Measurements from ENCODE around the gene ASCC1.
A peak's percentile ranks its signal among the peaks of the same experiment; 100 is the strongest.

The ASCC1 gene

DNA sequence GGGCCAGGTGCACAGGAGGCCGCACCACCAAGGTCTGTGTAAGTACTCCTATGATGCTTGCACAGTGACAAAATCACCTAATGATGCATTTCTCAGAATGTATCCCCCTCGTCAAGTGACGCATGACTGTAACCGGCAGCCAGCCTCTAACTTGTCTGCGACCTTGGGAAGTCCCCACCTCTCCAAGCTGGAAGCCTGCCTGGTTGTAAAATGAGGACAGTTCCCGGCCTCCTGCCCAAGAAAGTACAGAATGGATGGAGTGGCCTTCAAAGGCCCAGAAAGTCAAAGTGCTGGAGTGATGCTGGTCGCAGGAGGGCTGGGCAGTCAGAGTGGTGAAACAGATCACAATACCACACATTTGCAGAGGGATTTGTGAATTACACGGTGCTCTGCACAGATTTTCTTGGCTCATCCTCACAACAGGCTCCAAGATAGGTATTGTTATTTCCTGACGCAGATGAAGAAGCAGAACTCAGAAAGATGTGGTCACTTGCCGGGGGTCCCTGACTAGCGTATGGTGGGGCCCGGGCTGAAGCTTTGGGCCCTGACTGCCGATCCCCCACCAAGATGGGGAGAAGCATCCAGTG is 150.5 kb downstream of the ASCC1 start:
- DNase-seq (ENCODE audit: low read depth): no peak

DNA sequence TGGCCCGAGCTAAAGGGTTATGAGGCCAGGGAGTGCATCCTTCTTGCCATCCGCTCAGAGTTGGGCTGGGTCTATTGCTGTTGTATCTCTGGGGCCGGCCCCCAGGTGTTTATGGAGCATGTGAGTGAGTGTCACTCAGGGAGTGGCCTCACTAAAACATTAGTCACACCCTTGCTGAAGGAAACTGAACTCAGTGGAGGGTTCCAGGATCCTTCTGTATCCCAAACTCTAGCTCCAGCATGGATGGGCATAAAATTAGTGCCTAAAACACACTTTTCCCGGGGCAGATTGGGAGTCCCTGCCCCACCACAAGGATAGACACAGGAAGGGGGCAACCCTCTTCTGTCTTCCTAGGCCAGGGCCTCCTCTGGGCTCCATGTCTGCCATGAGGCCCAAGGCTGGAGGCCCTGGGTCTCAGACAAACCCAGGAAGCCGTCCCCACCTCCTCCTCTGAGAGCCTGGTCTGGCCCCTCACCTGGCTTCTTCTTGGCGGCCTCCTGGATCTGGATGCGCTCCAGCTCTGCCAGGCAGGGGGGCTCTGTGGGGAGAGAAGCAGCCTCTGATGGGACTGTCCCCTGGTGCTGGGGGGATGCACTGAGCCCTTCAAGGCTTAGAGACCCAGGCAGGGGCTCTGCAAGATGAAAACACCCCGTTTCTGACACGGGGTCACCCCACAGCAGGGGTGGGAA is 152.2 kb downstream of the ASCC1 start:
- no peak for DNase-seq (ENCODE audit: low read depth)

DNA sequence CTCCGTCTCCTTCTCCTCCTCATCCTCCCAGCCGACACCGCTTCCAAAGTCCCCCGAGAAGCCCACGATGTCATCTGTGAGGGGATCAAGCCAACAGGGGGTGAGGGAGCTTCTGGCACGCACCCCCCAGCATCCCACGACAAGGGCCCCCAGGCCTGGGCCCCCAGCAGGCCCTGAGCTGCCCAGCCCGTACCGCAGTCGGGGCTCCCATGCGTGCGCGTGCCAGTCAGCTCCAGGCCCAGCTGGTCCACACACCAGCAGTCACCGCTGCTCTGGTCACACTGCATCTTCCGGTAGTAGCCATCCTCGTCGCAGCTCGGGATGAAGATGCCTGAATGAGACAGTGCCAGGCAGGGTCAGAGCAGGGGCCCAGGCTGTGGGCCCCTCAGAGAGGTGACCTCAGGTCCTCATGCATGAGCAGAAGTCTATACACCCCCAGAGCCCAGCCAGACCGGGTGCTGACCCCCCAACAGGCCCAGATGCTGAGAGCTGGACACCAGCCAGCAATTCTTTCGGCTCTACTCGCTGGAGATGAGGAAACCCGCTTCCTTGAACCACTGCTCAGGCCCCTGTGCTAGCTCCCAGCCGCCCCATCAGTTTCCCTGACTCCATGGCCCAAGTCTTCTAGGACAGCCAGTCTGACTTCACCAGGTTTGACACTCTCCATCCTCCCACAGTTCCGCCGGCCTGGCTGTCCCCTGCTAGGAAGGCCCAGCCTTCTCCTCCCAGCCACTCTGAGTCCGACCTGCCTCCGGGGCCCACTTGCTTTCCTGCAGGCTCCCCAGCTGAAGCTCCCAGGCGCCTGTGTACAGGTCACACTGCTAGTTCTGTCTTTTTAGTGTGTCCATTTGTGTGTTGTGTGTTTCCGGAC is 153.0 kb downstream of the ASCC1 start:
- no peak for DNase-seq (ENCODE audit: low read depth)

DNA sequence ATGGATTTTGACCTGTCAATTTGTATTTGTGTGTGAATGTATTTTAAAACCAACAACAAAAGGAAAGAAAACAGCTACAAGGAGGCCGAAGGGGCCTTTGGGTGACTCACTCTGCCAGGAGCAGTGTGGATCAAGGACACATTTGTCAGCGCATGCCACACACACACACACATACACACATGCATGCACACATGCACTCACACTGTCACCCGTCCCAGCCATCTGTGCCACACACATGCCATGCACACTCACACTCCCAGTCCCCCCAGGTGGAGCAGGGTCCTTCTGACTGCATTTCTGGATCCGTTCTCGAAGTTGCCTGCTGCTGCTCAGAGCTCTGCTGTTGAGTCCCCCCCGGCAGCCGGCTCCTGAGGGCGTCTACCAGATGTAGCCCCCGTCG is 153.7 kb downstream of the ASCC1 start:
- no peak for DNase-seq (ENCODE audit: low read depth)

DNA sequence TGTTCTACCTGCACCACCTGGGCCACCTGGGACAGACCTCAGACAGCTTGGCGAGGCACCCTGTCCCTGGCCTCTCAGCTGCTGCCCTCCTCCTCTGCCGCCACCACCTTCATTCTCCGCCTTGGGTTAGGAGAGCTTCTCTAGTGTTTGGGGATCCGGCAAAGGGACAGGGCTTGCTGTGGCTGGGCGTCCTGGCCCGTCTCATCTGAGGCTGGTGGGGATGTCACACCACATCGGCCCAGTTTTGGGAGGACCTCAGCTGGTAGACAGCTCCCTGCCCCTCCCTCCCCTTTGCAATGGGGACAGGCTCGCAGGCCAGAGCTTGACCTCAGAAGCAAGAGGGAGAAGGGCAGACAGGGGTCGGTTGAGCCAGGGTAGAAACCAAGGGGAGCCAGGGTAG is 154.1 kb downstream of the ASCC1 start:
- DNase-seq (ENCODE audit: low read depth): no peak

DNA sequence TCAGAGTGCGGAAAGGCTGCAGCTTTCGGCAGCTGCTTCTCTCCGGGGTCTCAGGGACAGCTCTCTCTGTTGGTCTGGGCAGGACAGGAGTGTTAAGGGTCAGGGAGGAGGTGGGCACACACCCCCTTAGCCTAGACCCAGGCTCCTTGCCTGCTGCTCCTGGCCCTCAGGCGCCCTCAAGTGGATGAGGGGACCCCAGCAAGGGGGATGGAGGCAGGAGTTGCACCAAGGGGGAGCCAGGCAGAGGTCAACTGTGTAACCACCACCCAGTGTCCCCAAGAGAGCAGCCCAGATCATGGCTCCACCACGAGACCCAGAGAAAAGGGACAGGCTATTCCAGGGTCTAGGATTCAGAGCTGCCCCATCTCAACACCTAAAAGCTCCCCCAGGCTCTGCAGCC is 154.6 kb downstream of the ASCC1 start:
- DNase-seq (ENCODE audit: low read depth): no peak

DNA sequence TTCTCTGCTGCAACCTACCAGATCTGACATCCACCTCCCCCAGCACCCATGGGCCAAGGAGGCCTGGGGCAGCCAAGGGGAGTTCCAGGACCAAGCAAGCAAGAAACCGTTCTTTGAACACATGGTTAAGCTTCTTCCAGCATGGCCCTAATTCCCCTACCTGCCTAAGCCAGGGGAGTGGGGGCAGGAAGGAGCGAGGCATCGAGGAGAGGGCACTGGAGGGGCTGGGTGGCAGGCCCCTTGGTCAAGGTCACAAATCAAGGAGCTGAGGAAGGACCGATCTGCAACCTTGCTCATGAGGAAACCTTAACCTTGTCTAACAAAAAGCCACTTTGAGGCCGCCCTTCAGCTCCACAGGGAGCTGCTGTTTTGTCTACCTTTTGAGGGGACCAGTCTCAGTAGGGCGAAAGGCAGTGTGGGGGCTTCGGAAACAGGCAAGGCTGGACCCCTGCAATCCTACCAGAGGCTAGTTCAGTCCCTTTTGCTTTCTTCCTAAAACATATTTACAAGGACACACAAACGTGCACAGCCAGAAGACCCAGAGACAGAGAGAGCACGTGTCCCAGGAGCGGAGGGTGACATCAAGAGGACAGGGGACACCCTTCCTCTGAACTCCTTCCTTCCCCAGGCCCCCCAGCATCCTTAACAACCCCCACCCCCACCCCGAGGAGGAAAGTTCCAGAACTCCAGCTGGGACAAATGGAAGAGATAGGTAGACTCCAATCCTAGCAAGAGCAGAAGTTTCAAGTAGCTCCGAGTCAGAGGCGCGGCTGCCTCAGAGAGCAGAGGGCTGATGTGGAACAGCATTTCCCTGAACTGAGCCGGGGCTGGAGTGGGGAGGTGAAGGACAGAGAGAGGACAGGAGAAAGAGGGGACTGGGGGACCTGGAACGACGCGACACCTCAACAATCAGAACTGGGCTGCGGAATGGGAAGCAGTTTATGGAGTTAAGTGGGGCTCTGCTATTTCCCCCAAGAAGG is 155.9 kb downstream of the ASCC1 start:
- DNase-seq (ENCODE audit: low read depth): no peak

DNA sequence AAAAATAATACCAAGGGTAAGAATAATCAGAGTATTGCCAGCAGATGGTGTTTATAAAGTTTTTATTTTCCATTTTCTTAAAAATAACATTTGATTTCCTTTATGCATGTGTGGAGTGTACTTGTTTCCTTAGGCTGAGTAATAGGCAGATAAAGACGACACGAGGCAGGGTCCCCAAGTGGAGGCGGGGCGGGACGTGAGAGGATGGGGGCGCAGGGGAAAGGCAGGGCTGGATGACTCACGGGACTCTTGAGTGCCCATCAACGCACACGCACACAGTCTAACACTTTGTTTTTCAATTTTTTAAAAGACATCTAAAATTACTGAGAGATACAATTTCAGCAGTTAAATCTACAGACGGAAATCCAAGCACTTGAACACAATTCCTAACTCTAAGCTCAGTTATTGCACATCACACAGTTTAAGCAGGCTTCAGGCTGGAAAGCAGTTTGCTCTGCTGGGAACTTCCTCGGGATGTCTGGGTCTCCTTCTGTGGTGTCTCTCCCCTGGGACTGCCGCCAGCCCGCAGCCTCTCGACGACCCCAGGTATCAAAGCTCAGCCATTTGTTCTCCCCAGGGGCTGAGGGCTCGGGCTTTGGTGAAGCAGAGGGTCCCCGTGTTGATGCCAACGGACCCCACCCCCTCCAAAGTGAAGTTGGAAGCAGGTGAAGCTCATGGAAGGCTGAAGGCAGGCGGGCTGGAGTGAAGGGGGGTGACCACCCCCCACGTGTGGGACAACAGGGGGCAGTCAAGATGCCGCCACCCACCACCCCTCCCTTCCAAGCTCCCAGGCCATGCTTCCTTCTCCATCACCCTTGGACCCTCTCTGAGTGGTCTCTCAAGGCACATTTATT is 156.9 kb downstream of the ASCC1 start:
- DNase-seq (ENCODE audit: low read depth): no peak

DNA sequence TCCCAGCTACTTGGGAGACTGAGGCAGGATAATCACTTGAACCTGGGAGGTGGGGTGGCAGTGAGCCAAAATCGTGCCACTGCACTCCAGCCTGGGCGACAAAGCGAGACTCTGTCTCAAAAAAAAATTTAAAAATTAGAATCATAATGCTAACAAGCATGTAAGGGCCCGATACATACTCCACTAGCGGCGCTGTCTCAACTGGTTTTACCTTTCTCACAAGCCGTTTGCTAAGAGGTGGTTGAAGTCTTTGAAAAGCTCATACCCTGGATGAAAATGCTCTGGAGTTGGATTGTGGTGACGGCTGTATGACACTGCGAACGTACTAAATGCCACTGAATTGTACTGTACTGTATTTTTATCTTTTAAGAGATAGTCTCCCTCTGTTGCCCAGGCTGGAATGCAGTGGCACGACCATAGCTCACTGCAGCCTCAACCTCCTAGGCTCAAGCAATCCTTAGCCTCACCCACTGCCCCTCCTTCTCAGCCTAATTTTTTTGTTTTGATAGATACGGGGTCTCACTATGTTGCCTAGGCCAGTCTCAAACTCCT is 157.7 kb downstream of the ASCC1 start:
- no peak for DNase-seq (ENCODE audit: low read depth)

DNA sequence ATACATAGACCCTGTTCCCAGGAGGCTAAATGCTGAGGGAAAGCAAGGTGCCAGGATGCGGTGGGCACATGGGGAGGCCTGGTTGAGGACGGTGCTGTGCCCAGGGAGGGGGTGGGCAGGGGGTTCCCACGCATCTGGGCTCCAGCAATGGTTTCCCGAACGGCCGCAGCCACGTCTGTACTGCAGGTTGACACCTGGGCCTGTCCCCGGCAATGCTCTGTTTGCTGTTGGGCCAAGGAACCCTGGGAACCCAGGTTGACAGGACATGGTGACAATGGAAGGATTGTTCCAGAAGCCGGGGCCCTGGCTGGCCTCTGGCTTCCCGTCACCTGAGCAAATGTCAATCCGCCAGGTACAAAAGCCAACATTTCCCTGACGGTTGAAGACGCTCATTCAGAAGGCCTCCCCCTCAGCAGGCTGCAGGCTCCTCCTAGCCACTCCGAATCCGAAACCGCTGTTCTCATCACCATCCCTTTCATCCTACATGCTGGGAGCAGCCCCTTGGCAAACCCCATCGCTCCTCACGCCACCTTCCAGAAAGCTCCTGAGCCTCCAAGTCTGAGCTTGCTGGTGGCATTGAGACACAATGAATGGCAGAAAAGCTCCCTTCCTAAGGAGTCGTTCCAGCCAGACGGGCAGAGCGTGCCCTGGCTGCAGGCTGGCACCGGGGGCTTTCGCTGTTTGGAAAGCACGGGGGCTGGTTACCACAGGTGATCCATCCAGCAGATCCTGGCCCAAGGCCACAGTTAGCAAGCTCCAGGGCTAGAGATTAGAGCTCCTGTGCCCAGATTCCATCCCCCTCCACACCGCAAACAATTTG is 158.9 kb downstream of the ASCC1 start:
- DNase-seq (ENCODE audit: low read depth): no peak

DNA sequence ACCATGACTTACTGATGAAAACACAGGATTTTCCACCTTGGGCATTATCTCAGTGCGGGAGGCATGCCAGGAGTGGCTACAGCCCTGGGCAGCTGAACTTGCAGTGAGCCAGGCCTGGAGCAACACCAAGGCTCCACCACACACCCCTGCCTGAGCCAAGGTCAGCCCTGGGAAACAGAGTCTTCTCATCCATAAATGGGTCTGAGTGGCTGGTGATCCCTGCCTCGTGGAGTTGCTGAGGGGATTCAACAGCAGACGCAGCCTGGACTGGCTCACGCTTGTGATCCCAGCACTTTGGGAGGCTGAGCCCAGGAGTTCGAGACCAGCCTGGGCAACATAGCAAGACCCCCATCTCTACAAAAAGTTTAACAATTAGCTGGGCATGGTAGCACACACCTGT is 160.0 kb downstream of the ASCC1 start:
- DNase-seq (ENCODE audit: low read depth): no peak

DNA sequence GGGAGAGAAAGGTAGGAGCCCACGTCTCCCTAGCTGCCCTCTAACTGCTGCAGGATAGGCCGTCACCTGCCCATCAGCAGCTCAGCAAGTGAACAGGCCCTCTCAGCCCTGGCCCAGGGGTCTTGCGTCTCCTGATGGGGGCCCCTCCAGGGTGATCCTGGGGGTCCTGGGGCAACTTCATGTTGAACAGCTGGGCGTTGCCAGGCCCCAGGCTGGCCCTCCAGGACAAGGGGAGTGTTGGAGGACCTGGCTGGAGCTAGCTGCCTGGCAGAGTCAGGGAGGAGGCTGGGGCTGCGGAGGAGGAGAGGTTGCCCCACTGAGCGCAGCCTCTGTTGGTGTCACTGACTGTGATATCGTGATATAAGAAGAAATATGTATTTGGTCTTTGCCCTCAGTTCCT is 162.4 kb downstream of the ASCC1 start:
- no peak for DNase-seq (ENCODE audit: low read depth)

DNA sequence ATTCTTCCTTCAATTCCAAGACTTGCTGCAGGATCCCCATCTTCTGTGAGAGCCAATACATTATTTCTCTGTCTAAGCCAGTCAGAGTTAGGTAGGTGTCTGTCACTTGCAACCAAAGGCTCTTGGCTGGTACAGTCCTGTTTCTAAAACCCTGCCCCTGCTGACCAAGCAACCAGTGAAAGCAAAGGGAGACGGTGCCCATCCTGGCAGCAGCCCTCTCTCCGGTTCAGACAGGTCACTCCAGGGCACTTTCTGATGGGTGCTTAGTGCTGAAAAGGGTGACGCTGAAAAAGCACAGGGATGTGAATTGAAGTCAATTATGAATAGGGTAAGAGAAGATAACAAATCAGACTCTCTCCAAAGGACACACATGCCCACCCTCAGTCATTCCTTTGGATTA is 165.2 kb downstream of the ASCC1 start:
- no peak for DNase-seq (ENCODE audit: low read depth)

DNA sequence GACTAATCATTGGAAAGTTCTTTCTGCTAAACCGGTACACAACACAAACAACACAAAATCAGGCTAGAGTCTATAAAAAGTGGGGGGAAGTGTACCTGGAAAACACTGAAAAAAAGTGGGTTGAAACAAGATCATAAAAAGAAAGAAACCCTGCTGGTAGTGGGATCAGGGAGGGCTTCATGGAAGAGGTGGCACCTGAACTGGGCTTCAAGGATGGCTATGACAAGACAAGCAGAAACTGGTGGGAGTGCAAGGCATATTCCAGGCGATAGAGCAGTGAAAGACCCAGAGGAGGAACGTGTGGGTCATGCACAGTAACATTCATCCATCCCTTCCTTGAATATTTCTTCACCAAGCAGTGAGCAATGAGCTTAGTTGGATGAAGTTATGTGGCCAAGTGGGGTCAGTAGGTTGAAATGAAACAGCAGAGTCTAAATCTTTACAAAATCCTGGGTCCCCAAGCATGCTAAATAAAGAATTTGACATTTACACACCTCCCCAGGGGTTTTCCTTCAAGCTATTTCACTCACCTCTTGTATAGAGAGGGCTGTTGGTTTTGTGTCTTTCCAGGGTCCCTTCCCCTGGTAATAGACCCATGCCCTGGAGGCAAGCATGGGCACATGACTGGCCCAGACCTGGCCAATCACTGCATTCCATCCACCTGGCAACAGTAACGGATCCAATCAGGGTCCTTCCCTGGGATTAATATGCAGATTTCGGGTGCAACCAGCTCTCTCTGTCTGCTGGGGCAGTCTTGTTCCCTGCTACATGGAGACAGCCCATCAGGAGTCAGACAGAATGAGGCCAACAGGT is 165.9 kb downstream of the ASCC1 start:
- no peak for DNase-seq (ENCODE audit: low read depth)

DNA sequence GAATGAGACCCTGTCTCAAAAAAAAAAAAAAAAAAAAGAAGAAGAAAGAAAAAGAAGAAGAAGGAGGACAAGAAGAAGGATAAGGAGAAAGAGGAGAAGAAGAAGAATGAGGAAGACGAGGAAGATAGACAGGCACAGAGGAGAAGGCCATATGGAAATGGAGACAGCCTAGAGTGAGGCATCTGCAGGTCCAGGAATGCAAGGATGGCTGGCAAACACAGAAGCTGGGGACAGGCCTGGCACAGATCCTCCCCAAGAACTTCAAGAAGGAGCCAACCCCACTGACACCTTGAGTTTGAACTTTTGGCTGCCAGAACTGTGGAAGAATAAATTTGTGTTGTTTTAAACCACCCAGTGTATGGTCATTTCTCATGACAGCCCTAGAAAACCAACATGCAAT is 166.6 kb downstream of the ASCC1 start:
- DNase-seq (ENCODE audit: low read depth): no peak

DNA sequence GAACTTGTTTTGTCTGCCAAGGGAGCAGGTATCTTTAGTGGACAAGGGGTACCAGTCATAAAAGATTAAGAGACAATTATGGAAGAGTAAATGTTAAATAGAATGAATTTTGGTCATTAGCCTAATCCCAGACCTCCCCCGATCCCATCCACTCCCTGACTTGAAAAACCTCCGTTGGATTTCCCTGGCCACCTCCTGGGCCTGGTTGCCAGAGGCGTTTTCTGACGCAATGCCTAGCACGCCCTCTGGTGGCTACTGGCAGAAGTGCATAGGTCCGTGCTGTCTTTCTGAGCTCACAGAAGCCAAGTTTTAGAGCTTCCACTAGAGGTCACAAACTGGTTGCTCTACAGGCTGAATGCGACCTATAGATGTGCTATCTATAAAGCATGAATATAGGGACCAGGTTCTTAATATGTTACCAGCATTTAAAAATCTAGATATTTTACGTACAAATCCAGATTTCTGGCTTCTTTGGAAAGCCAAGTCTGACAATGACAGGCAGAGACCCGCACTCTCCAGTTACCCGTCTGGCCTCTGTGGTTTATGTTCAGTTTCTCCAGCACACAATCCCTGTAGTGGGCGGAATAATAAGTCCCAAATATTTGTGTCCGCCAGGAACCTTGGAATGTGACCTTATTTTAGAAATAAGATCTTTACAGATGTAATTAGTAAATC is 167.5 kb downstream of the ASCC1 start:
- DNase-seq (ENCODE audit: low read depth): peak; percentile 93

Data from fibroblast of the conjunctiva (primary cell).